ENCODE results near the gene GOLGA7B. TPM values are rescaled to one million over a fixed set of nuclear protein-coding genes. Genes with fewer than 3 reads are reported as not detected.

GOLGA7B gene
- polyA plus RNA-seq, 1 of the 3 experiments (the other 2 are of a cell fraction): 0.03 TPM

DNA sequence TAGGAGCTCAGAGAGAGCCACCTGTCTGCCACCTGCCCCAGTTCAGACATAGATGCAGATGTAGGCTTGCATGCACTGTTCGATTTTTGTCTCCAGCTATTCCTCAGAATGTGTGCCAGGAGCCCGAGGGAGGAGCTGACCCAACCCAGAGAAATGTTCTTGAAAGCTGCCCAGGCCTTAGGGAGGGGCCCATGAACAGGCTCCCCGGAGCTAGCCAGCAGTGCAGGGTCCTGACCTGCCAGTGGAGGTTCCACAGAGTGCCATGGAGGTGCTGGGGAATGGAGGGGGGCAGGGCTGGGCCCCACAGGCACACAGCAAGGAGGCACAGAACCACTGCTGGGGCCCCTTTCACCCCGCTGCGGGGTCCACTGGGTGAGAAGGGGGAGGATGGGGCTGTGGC lies 48.2 kb upstream of the GOLGA7B start:
- Histone ChIP-seq H3K36me3 (replicated peaks in 1 of 2; ENCODE audit: control insufficient read depth in 1 of 2, insufficient read depth in 2 of 2, low read length in 1 of 2) (no peaks in the 10 kb centered on the region), H3F3A (replicated peaks; ENCODE audit: insufficient read depth) (no peaks in the 10 kb centered on the region), H3K9me2 (no peaks in the 10 kb centered on the region), H3K27me3 (ENCODE audit: insufficient read depth) (no peaks in the 10 kb centered on the region; the same call in 1 of the 2 replicates), H3K4me3 (ENCODE audit: low read depth in 2 of 2, low read length in 1 of 2) (no peak overlapping the region), H3K9me3 (no peaks in the 10 kb centered on the region), H3K79me2 (ENCODE audit: insufficient read depth) (no peaks in the 10 kb centered on the region), H2AFZ (ENCODE audit: low read depth) (no peak overlapping the region), H3K4me2 (no peak overlapping the region), H3K27ac (ENCODE audit: low read depth in 2 of 2, low read length in 1 of 2) (no peak overlapping the region), H3K9ac (no peak overlapping the region), H3K4me1 (ENCODE audit: control insufficient read depth in 1 of 2, insufficient read depth in 2 of 2, low read depth in 1 of 2, low read length in 1 of 2) (no peaks in the 10 kb centered on the region), H4K20me1 (ENCODE audit: insufficient read depth) (no peaks in the 10 kb centered on the region)
- 33% methylated on average over 4 of the region's 5 CpGs for WGBS (ENCODE audit: low lambda C conversion rate)
- no peak for DNase-seq
- ChIA-PET POLR2A (no interaction called here), CTCF (interaction anchor here (1.1 to 2.1 kb wide), 3 partner anchors 9 to 29 kb away, joined by 3 to 14 read pairs (median 5); no protein-coding TSS in a partner anchor)
- TF ChIP-seq, protein P1, sequence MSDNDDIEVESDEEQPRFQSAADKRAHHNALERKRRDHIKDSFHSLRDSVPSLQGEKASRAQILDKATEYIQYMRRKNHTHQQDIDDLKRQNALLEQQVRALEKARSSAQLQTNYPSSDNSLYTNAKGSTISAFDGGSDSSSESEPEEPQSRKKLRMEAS (IDR thresholded peaks at IDR 0.05; ENCODE audit: low read depth): no peak
- TF ChIP-seq GABPA (IDR thresholded peaks at IDR 0.05; ENCODE audit: low read depth) (no peak), TEAD4 (IDR thresholded peaks at IDR 0.05; ENCODE audit: borderline replicate concordance, insufficient read depth) (no peak), IRF3 (IDR thresholded peaks at IDR 0.05; ENCODE audit: low read depth, low read length) (no peak), POLR2AphosphoS5 (IDR thresholded peaks at IDR 0.05; ENCODE audit: low read depth, low read length) (no peak), CHD2 (IDR thresholded peaks at IDR 0.05; ENCODE audit: low read length, partially characterized antibody) (no peak), NRF1 (IDR thresholded peaks at IDR 0.05; ENCODE audit: low read depth, low read length) (no peak), EZH2phosphoT487 (IDR thresholded peaks at IDR 0.05; ENCODE audit: borderline replicate concordance, low read depth) (no peak), SIN3A (IDR thresholded peaks at IDR 0.05; ENCODE audit: borderline replicate concordance, low read depth, low read length) (no peak), RAD21 (IDR thresholded peaks at IDR 0.05; ENCODE audit: low read length) (no peak), ELF1 (IDR thresholded peaks at IDR 0.05) (no peak), MXI1 (IDR thresholded peaks at IDR 0.05; ENCODE audit: low read depth, low read length) (no peak), TAF1 (IDR thresholded peaks at IDR 0.05; ENCODE audit: borderline replicate concordance, low read depth, low read length) (no peak), YY1 (IDR thresholded peaks at IDR 0.05; ENCODE audit: low read depth) (no peak), FOSL2 (IDR thresholded peaks at IDR 0.05; ENCODE audit: borderline replicate concordance, low read depth) (no peak), RCOR1 (IDR thresholded peaks at IDR 0.05; ENCODE audit: low read length) (no peak), MEF2A (IDR thresholded peaks at IDR 0.05; ENCODE audit: borderline replicate concordance, low read depth) (no peak), SMC3 (IDR thresholded peaks at IDR 0.05; ENCODE audit: low read depth, low read length) (no peak), NFIC (IDR thresholded peaks at IDR 0.05; ENCODE audit: borderline replicate concordance) (no peak), FOXJ3 (CRISPR knock-in tag; IDR thresholded peaks at IDR 0.05) (no peak)

Measured in SK-N-SH (cell line).